Mesothelial cell of epicardium (in vitro differentiated cells): ENCODE measurements around the gene GHR. TPM values are rescaled to one million over a fixed set of nuclear protein-coding genes. Genes with fewer than 3 reads are reported as not detected.

Experiments used
- DNase-seq, 2 experiments: peaks; one replicate each; pipeline ENCODE4 v3.0.0; 2021; ENCODE audit warnings: low spot score in 2 of 2; ENCODE audit not compliant: unreplicated experiment in 2 of 2
- H3K27ac Mint-ChIP-seq: 2 replicates; pipeline ENCODE4 v1.8.0; 2021; ENCODE audit warnings: mixed read lengths
- H3K27me3 Mint-ChIP-seq: 2 replicates; pipeline ENCODE4 v1.8.0; 2021; ENCODE audit warnings: low read depth, mixed read lengths
- H3K36me3 Mint-ChIP-seq: 2 replicates; pipeline ENCODE4 v1.8.0; 2021; ENCODE audit warnings: mixed read lengths
- H3K4me1 Mint-ChIP-seq: 2 replicates; pipeline ENCODE4 v1.8.0; 2021; ENCODE audit warnings: mixed read lengths
- H3K4me3 Mint-ChIP-seq: 2 replicates; pipeline ENCODE4 v1.8.0; 2021; ENCODE audit warnings: mild to moderate bottlenecking, moderate library complexity, mixed read lengths
- H3K9me3 Mint-ChIP-seq: 2 replicates; pipeline ENCODE4 v1.8.0; 2021; ENCODE audit warnings: mixed read lengths
- CTCF ChIP-seq: fragments of 200-600 bp; sonication (generic); IDR thresholded peaks from one replicate; pipeline ENCODE4 v1.5.0; 2021; ENCODE audit warnings: antibody characterized with exemption; ENCODE audit not compliant: unreplicated experiment
- total RNA-seq: library from RNA; stranded (reverse); gene quantifications from 3 replicates; pipeline ENCODE4 v1.2.1, GENCODE V29; 2021

The GHR gene
- total RNA-seq, 1 donor from 2014 or later = 7.9 TPM

GRCh38 chr5:42506662-42507061, 83.4 kb downstream of the GHR start:
- H3K36me3 Mint-ChIP-seq = no peaks in the 10 kb centered on the region
- no peak for DNase-seq
- H3K4me3 Mint-ChIP-seq = no peak overlapping the region
- TF ChIP-seq CTCF = no peak
- no peak overlapping the region for H3K27ac Mint-ChIP-seq
- peaks cover 9% of the 10 kb centered on the region for H3K4me1 Mint-ChIP-seq
- H3K9me3 Mint-ChIP-seq = no peaks in the 10 kb centered on the region
- no peaks in the 10 kb centered on the region for H3K27me3 Mint-ChIP-seq

- Mint-ChIP-seq H3K4me1 (peaks cover 9% of the 10 kb centered on the region), H3K27me3 (no peaks in the 10 kb centered on the region), H3K9me3 (no peaks in the 10 kb centered on the region)
Measured at GRCh38 chr5:42507451-42508097, 84.3 kb downstream of the GHR start.

GRCh38 chr5:42513246-42513645, 90.0 kb downstream of the GHR start:
- Mint-ChIP-seq H3K9me3 (no peaks in the 10 kb centered on the region), H3K36me3 (no peaks in the 10 kb centered on the region), H3K4me3 (no peak overlapping the region), H3K4me1 (no peaks in the 10 kb centered on the region), H3K27ac (no peak overlapping the region), H3K27me3 (no peaks in the 10 kb centered on the region)
- no peak for TF ChIP-seq CTCF
- no peak for DNase-seq

More at GRCh38 chr5:42507451-42508097, 84.3 kb downstream of the GHR start:
- Mint-ChIP-seq H3K27ac (no peak overlapping the region), H3K36me3 (no peaks in the 10 kb centered on the region), H3K4me3 (no peak overlapping the region)
- no peak for TF ChIP-seq CTCF
- no peak for DNase-seq

- H3K36me3 Mint-ChIP-seq = no peaks in the 10 kb centered on the region
- no peaks in the 10 kb centered on the region for H3K9me3 Mint-ChIP-seq
- no peak for TF ChIP-seq CTCF
- no peak for DNase-seq
- H3K4me3 Mint-ChIP-seq = no peak overlapping the region
- H3K27ac Mint-ChIP-seq = no peak overlapping the region
- H3K4me1 Mint-ChIP-seq = no peaks in the 10 kb centered on the region
- no peaks in the 10 kb centered on the region for H3K27me3 Mint-ChIP-seq
Measured at GRCh38 chr5:42514754-42515153, 91.5 kb downstream of the GHR start.

GRCh38 chr5:42515504-42515903, 92.3 kb downstream of the GHR start:
- H3K4me1 Mint-ChIP-seq = no peaks in the 10 kb centered on the region
- H3K36me3 Mint-ChIP-seq = no peaks in the 10 kb centered on the region
- H3K4me3 Mint-ChIP-seq = no peak overlapping the region
- H3K9me3 Mint-ChIP-seq = no peaks in the 10 kb centered on the region
- H3K27me3 Mint-ChIP-seq = no peaks in the 10 kb centered on the region
- DNase-seq = no peak
- no peak overlapping the region for H3K27ac Mint-ChIP-seq
- no peak for TF ChIP-seq CTCF
